KMS-11 (cell line): ENCODE results near the gene WNT3A.

Experiments used
- H2AFZ ChIP-seq: fragments of 200-600 bp; sonication (generic); 2 replicates; pipeline ENCODE4 v1.6.1; 2016; ENCODE audit warnings: antibody characterized with exemption, mixed run types, low read depth
- H3K27ac ChIP-seq: fragments of 200-600 bp; sonication (generic); 2 replicates; pipeline ENCODE4 v1.6.1; 2016; ENCODE audit warnings: mild to moderate bottlenecking, mixed run types
- H3K27me3 ChIP-seq: fragments of 200-600 bp; sonication (generic); 2 replicates; pipeline ENCODE4 v1.6.1; 2017; ENCODE audit warnings: mild to moderate bottlenecking, low read depth, mixed run types, moderate library complexity; ENCODE audit not compliant: insufficient read depth
- H3K36me3 ChIP-seq: fragments of 200-600 bp; sonication (generic); 2 replicates; pipeline ENCODE4 v1.6.1; 2017; ENCODE audit warnings: mild to moderate bottlenecking, mixed run types; ENCODE audit not compliant: insufficient read depth
- H3K4me1 ChIP-seq: fragments of 200-600 bp; sonication (generic); 2 replicates; pipeline ENCODE4 v1.6.1; 2016; ENCODE audit warnings: mild to moderate bottlenecking, low read depth, mixed run types; ENCODE audit not compliant: poor library complexity, severe bottlenecking
- H3K4me2 ChIP-seq: fragments of 200-600 bp; sonication (generic); 2 replicates; pipeline ENCODE4 v1.7.0; 2016; ENCODE audit warnings: mild to moderate bottlenecking, mixed run types
- H3K4me3 ChIP-seq: fragments of 200-600 bp; sonication (generic); IDR thresholded peaks from 2 replicates; pipeline ENCODE4 v1.6.1; 2017; ENCODE audit warnings: low read depth, low read length, mixed read lengths; ENCODE audit not compliant: insufficient read depth
- H3K79me2 ChIP-seq: fragments of 200-600 bp; sonication (generic); 2 replicates; pipeline ENCODE4 v1.6.1; 2016; ENCODE audit warnings: low read depth, mixed run types; ENCODE audit not compliant: insufficient read depth
- H3K9ac ChIP-seq: fragments of 200-600 bp; sonication (generic); 2 replicates; pipeline ENCODE4 v1.6.1; 2016; ENCODE audit warnings: mild to moderate bottlenecking, mixed run types
- H4K20me1 ChIP-seq: fragments of 200-600 bp; sonication (generic); 2 replicates; pipeline ENCODE4 v1.6.1; 2016; ENCODE audit warnings: mild to moderate bottlenecking, mixed run types; ENCODE audit not compliant: insufficient read depth
- CTCF ChIP-seq: fragments of 200-600 bp; sonication (generic); conservative IDR thresholded peaks from 2 replicates; pipeline ENCODE4 v1.6.1; 2017; ENCODE audit warnings: low read depth, mild to moderate bottlenecking, antibody characterized with exemption, low read length, moderate library complexity, mixed read lengths

The WNT3A gene

GRCh38 chr1:228066416-228066815 lies 59.6 kb downstream of the WNT3A start:
- Histone ChIP-seq H3K36me3 (no peaks in the 10 kb centered on the region), H3K27ac (no peak overlapping the region), H3K27me3 (peaks cover 13% of the 10 kb centered on the region), H3K79me2 (no peaks in the 10 kb centered on the region), H3K4me2 (no peak overlapping the region), H3K4me1 (no peaks in the 10 kb centered on the region), H4K20me1 (no peaks in the 10 kb centered on the region), H2AFZ (no peak overlapping the region), H3K4me3 (no peak overlapping the region), H3K9ac (no peak overlapping the region)
- TF ChIP-seq CTCF: no peak

DNA sequence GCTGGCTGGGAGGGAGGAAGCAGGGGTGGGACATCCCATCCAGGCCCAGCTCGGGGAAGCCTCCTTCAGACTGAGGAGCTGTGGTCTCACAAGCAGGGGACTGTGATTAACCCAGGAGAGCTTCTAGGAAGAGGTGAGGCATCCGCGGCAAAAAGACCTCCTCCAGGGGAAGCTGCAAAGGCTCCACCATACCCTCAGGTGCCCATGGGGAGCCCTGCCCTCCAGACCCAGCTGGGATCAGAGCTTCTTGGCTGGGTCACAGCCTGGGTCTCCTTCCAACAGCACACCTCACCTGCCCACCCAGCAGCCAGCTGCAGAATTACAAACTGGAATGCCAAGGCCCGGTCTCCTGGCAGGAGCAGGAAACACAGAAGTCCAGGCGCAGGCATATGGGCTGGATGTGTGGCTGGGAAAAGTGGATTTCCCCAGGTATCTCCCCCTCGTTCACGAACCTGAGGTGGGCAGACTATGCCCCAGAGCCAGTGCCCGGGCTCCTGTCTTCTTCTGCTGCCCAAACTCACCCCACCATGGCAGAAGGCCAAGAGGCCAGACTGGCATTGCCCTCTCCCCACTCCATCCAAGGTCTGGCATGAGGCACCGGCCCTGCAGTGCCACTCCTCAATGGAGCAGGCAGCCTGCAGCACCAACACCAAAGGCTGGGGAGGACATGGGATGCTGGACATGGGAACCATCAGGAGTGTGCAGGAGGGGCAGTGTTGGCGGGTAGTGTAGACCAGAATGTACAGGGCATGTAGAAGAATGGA lies 60.3 kb downstream of the WNT3A start:
- Histone ChIP-seq H3K27me3 (peaks cover 13% of the 10 kb centered on the region), H3K9ac (no peak overlapping the region), H3K79me2 (no peaks in the 10 kb centered on the region), H3K4me2 (no peak overlapping the region), H3K27ac (no peak overlapping the region), H4K20me1 (no peaks in the 10 kb centered on the region), H3K4me3 (no peak overlapping the region), H2AFZ (no peak overlapping the region), H3K36me3 (no peaks in the 10 kb centered on the region), H3K4me1 (peaks cover under 1% of the 10 kb centered on the region)
- TF ChIP-seq CTCF: no peak

- TF ChIP-seq CTCF: no peak
- no peaks in the 10 kb centered on the region for H3K36me3 ChIP-seq
Measured at GRCh38 chr1:228068359-228068758, 61.6 kb downstream of the WNT3A start.

GRCh38 chr1:228070173-228070572 lies 63.4 kb downstream of the WNT3A start:
- no peaks in the 10 kb centered on the region for H4K20me1 ChIP-seq
- TF ChIP-seq CTCF: no peak
- no peak overlapping the region for H3K27ac ChIP-seq
- H3K79me2 ChIP-seq: no peaks in the 10 kb centered on the region
- H3K4me2 ChIP-seq: no peak overlapping the region
- no peak overlapping the region for H3K4me3 ChIP-seq
- no peak overlapping the region for H3K9ac ChIP-seq
- H2AFZ ChIP-seq: no peak overlapping the region
- peaks cover 13% of the 10 kb centered on the region for H3K27me3 ChIP-seq
- no peaks in the 10 kb centered on the region for H3K36me3 ChIP-seq
- H3K4me1 ChIP-seq: peaks cover 13% of the 10 kb centered on the region

More at GRCh38 chr1:228068359-228068758, 61.6 kb downstream of the WNT3A start:
- peaks cover 13% of the 10 kb centered on the region for H3K4me1 ChIP-seq
- no peak overlapping the region for H3K9ac ChIP-seq
- H3K4me3 ChIP-seq: no peak overlapping the region
- no peaks in the 10 kb centered on the region for H3K79me2 ChIP-seq
- H3K27ac ChIP-seq: no peak overlapping the region
- H3K4me2 ChIP-seq: no peak overlapping the region
- H2AFZ ChIP-seq: no peak overlapping the region
- H4K20me1 ChIP-seq: no peaks in the 10 kb centered on the region
- H3K27me3 ChIP-seq: peaks cover 13% of the 10 kb centered on the region
